Stimulated activated CD8-positive, alpha-beta memory T cell treated with anti-CD3 and anti-CD28 coated beads, Interleukin-4, amount 100 ng/mL, for 48 hours (primary cell): ENCODE measurements around the gene BAIAP2L2.
A peak's percentile ranks its signal among the peaks of the same experiment; 100 is the strongest.
"Not testable (repeated sequence)": the region's sequence is repeated elsewhere in the genome, so short reads cannot be mapped to it uniquely, and the experiment has no call there.

Experiments used
- DNase-seq: peaks from one replicate; pipeline ENCODE4 v3.0.0-alpha.2; 2020

BAIAP2L2 gene

GRCh38 chr22:38066381-38067027 lies 44.0 kb downstream of the BAIAP2L2 start:
- DNase-seq: no peak

GRCh38 chr22:38065539-38065938 lies 44.9 kb downstream of the BAIAP2L2 start:
- DNase-seq: no peak

- DNase-seq: no peak
Observed at GRCh38 chr22:38062791-38063190, 47.7 kb downstream of the BAIAP2L2 start.

- DNase-seq: peak; percentile 89
Observed at GRCh38 chr22:38056969-38057891, 53.3 kb downstream of the BAIAP2L2 start, which contains the start of gene PICK1. Gene PICK1 (plus strand): TSS chr22:38057404. CDS start chr22:38057810, 406 bp downstream.

- peak; percentile 85 for DNase-seq
Observed at GRCh38 chr22:38051900-38052862, 58.3 kb downstream of the BAIAP2L2 start.

- no peak for DNase-seq
Observed at GRCh38 chr22:38051261-38051660, 59.2 kb downstream of the BAIAP2L2 start.

GRCh38 chr22:38050720-38051119 lies 59.8 kb downstream of the BAIAP2L2 start:
- DNase-seq: no peak

- no peak for DNase-seq
Observed at GRCh38 chr22:38049812-38050619, 60.5 kb downstream of the BAIAP2L2 start.

GRCh38 chr22:38046070-38046748 lies 64.3 kb downstream of the BAIAP2L2 start:
- DNase-seq: no peak

GRCh38 chr22:38043151-38044039 lies 67.1 kb downstream of the BAIAP2L2 start:
- no peak for DNase-seq

- DNase-seq: no peak
Observed at GRCh38 chr22:38042488-38042790, 68.0 kb downstream of the BAIAP2L2 start.

GRCh38 chr22:38041760-38042487 lies 68.6 kb downstream of the BAIAP2L2 start:
- DNase-seq: no peak

- no peak for DNase-seq
Observed at GRCh38 chr22:38040953-38041759, 69.3 kb downstream of the BAIAP2L2 start.

GRCh38 chr22:38038890-38039812 lies 71.3 kb downstream of the BAIAP2L2 start:
- DNase-seq: no peak

- no peak for DNase-seq
Observed at GRCh38 chr22:38038426-38038825, 72.1 kb downstream of the BAIAP2L2 start.

GRCh38 chr22:38037367-38038150 lies 72.9 kb downstream of the BAIAP2L2 start:
- DNase-seq: not testable (repeated sequence)
